Endothelial cell of umbilical vein (primary cell): ENCODE measurements around the gene PERCC1. TPM values are rescaled to one million over a fixed set of nuclear protein-coding genes. Genes with fewer than 3 reads are reported as not detected.

Experiments used
- BruUV-seq: library from RNA; stranded (reverse); fragments of 400-500 nt; replicated peaks from 2 replicates; lab custom pipeline; 2021; lab: Mats Ljungman, UMichigan
- CTCF ChIA-PET: fragments of 300-600, 350-600 bp; sonication (Branson Sonifier 250); formaldehyde crosslinking; loops from one replicate; lab custom pipeline; 2021; ENCODE audit warnings: antibody characterized with exemption, inconsistent platforms; lab: Charles Lee
- POLR2A ChIA-PET: fragments of 300-600, 350-600 bp; sonication (Branson Sonifier 250); formaldehyde crosslinking; loops from one replicate; lab custom pipeline; 2021; ENCODE audit warnings: antibody characterized with exemption, inconsistent platforms; lab: Charles Lee
- DNase-seq: peaks from one replicate; pipeline ENCODE4 v3.0.0-alpha.2; 2011; ENCODE audit warnings: low read depth, low spot score
- FAIRE-seq: peaks from 2 replicates; lab custom pipeline; 2011; peaks lifted over from hg19 to GRCh38; lab: Jason Lieb, UNC
- H2AFZ ChIP-seq: 2 replicates; pipeline ENCODE4 v1.6.0; 2012; ENCODE audit warnings: low read depth, low read length, control low read depth, inconsistent platforms
- H3K27ac ChIP-seq: 2 replicates; pipeline ENCODE4 v1.5.1; 2011; ENCODE audit warnings: low read depth, mild to moderate bottlenecking, control low read depth, low read length, moderate library complexity; ENCODE audit not compliant: insufficient read depth
- H3K27me3 ChIP-seq, 2 experiments: 2 replicates each; pipeline versions ENCODE4 v1.6.0 to v1.6.1; 2011; ENCODE audit warnings: low read length in 2 of 2, mixed read lengths in 1 of 2; ENCODE audit not compliant: control insufficient read depth in 2 of 2, insufficient read depth in 2 of 2
- H3K36me3 ChIP-seq, 2 experiments: 2 replicates in 1 of 2; 3 replicates in 1 of 2; pipeline ENCODE4 v1.5.1; 2011; ENCODE audit warnings: low read length in 2 of 2, mild to moderate bottlenecking in 1 of 2, moderate library complexity in 1 of 2; ENCODE audit not compliant: control insufficient read depth in 2 of 2, insufficient read depth in 2 of 2; ENCODE audit errors: extremely low read depth in 1 of 2
- H3K4me1 ChIP-seq: 3 replicates; pipeline ENCODE4 v1.5.1; 2011; ENCODE audit warnings: mild to moderate bottlenecking, low read length; ENCODE audit not compliant: control insufficient read depth, insufficient read depth; ENCODE audit errors: extremely low read depth
- H3K4me2 ChIP-seq: 2 replicates; pipeline ENCODE4 v1.6.1; 2011; ENCODE audit warnings: low read length, control low read depth, mixed read lengths; ENCODE audit not compliant: insufficient read depth
- H3K4me3 ChIP-seq, 3 experiments: fragments of 200-600 bp in 1 of 3; sonication (generic), shearing (Covaris generic) in 1 of 3; replicated peaks in 1 of 3; 2 replicates each; pipeline ENCODE4 v1.5.1; 2011 to 2016; ENCODE audit warnings: control low read depth in 3 of 3, low read length in 3 of 3, mild to moderate bottlenecking in 2 of 3, inconsistent platforms in 1 of 3, low read depth in 1 of 3, moderate library complexity in 1 of 3; ENCODE audit not compliant: insufficient read depth in 1 of 3
- H3K79me2 ChIP-seq: 2 replicates; pipeline ENCODE4 v1.6.0; 2012; ENCODE audit warnings: low read length, inconsistent platforms; ENCODE audit not compliant: control insufficient read depth, insufficient read depth
- H3K9ac ChIP-seq: replicated peaks from 2 replicates; pipeline ENCODE3; 2011; ENCODE audit warnings: low read length, control low read depth; ENCODE audit not compliant: insufficient read depth; ENCODE audit errors: extremely low read depth
- H3K9me1 ChIP-seq: replicated peaks from 3 replicates; pipeline ENCODE4 v1.6.0; 2011; ENCODE audit warnings: mild to moderate bottlenecking, low read length; ENCODE audit not compliant: control insufficient read depth, insufficient read depth; ENCODE audit errors: extremely low read depth
- H3K9me3 ChIP-seq: replicated peaks from 2 replicates; pipeline ENCODE4 v1.5.1; 2012; ENCODE audit warnings: low read length, inconsistent platforms; ENCODE audit not compliant: control insufficient read depth, insufficient read depth
- H4K20me1 ChIP-seq: replicated peaks from 2 replicates; pipeline ENCODE3; 2011; ENCODE audit warnings: mild to moderate bottlenecking, low read length; ENCODE audit not compliant: control insufficient read depth, insufficient read depth; ENCODE audit errors: extremely low read depth
- CTCF ChIP-seq, 2 donors: IDR thresholded peaks; 1 replicate in 1 of 2; 2 replicates in 1 of 2; pipeline ENCODE4 v1.5.1; 2011; ENCODE audit warnings: low read length in 2 of 2, mild to moderate bottlenecking in 2 of 2, moderate library complexity in 2 of 2, control low read depth in 1 of 2, inconsistent platforms in 1 of 2, low read depth in 1 of 2; ENCODE audit not compliant: insufficient read depth in 1 of 2; ENCODE audit errors: extremely low read depth in 1 of 2
- EZH2 ChIP-seq: IDR thresholded peaks from 2 replicates; pipeline ENCODE4 v1.6.1; 2012; ENCODE audit warnings: borderline replicate concordance, low read depth, mild to moderate bottlenecking, moderate library complexity, low read length, inconsistent platforms; ENCODE audit not compliant: severe bottlenecking
- FOS ChIP-seq: IDR thresholded peaks from 2 replicates; pipeline ENCODE4 v1.6.1; 2011; ENCODE audit warnings: mild to moderate bottlenecking, low read length, moderate library complexity, borderline replicate concordance; ENCODE audit not compliant: insufficient read depth
- GATA2 ChIP-seq: IDR thresholded peaks from 2 replicates; pipeline ENCODE4 v1.7.0; 2011; ENCODE audit warnings: low read depth, mild to moderate bottlenecking, moderate library complexity, mixed read lengths, low read length; ENCODE audit not compliant: insufficient read length, insufficient read depth
- JUN ChIP-seq: IDR thresholded peaks from 2 replicates; pipeline ENCODE4 v1.6.1; 2011; ENCODE audit warnings: borderline replicate concordance, low read depth; ENCODE audit not compliant: insufficient read length, insufficient read depth
- MAX ChIP-seq: IDR thresholded peaks from 2 replicates; pipeline ENCODE4 v1.6.1; 2011; ENCODE audit not compliant: insufficient read depth, insufficient read length
- MYC ChIP-seq: IDR thresholded peaks from one replicate; pipeline ENCODE4 v1.6.1; 2011; ENCODE audit warnings: mild to moderate bottlenecking, low read depth, low read length
- POLR2A ChIP-seq: IDR thresholded peaks from 2 replicates; pipeline ENCODE4 v1.6.1; 2012; ENCODE audit warnings: low read depth, mild to moderate bottlenecking, control low read depth, low read length
- POLR2AphosphoS5 ChIP-seq: IDR thresholded peaks from 2 replicates; pipeline ENCODE4 v1.6.1; 2012; ENCODE audit warnings: low read depth, mild to moderate bottlenecking, control low read depth, low read length, moderate library complexity; ENCODE audit not compliant: insufficient read depth
- dilution Hi-C: fragments of 300-500 bp; cut with MboI; formaldehyde crosslinking; loops from one replicate; pipeline ENCODE4 v1.15.0; 2019; ENCODE audit warnings: low sequenced_read_pairs; ENCODE audit not compliant: extremely low pct_ligation_motif_present
- intact Hi-C: fragments of 100-400 bp; cut with micrococcal nuclease; formaldehyde crosslinking; loops from one replicate; pipeline ENCODE4 v1.10.0; 2022
- polyA plus RNA-seq, 4 experiments: library from polyadenylated mRNA; depleted of rRNA in 3 of 4; stranded (reverse) in 3 of 4; unstranded in 1 of 4; fragments of >200 nt; gene quantifications; 2 replicates each; pipeline versions ENCODE4 v1.2.1 to v1.2.3, GENCODE V29; 2011 to 2012; ENCODE audit warnings: missing spikeins in 1 of 4
- total RNA-seq: library from RNA; stranded (reverse); gene quantifications from 2 replicates; pipeline ENCODE4 v1.2.3, GENCODE V29; 2021

The PERCC1 gene
- total and polyA plus RNA-seq, 2 donors (not counting 3 experiments of a cell fraction or from before 2014, with no cell fraction given), result not detected

GRCh38 chr16:1454561-1454960 is 23.7 kb downstream of the PERCC1 start:
- Histone ChIP-seq H3K4me1 (no peaks in the 10 kb centered on the region), H3K4me2 (no peak overlapping the region), H2AFZ (no peak overlapping the region), H3K79me2 (no peaks in the 10 kb centered on the region), H3K27ac (no peak overlapping the region), H4K20me1 (no peaks in the 10 kb centered on the region), H3K4me3 (no peak overlapping the region), H3K9me3 (no peaks in the 10 kb centered on the region), H3K36me3 (peaks cover 0 to 51% of the 10 kb centered on the region in 2 experiments), H3K27me3 (no peaks in the 10 kb centered on the region), H3K9ac (no peak overlapping the region), H3K9me1 (no peaks in the 10 kb centered on the region)
- FAIRE-seq (no peak), DNase-seq (no peak)
- BruUV-seq, result no TSS peak
- dilution Hi-C loops, result no loop called here
- ChIA-PET POLR2A (no interaction called here), CTCF (no interaction called here)
- intact Hi-C loops, result no loop called here
- TF ChIP-seq MYC (no peak), JUN (no peak), EZH2 (no peak), MAX (no peak), CTCF (IDR thresholded peaks at IDR 0.05; ENCODE audit: extremely low read depth in 1 of 2, insufficient read depth in 1 of 2, low read depth in 1 of 2, low read length in 2 of 2) (no peak), FOS (no peak), POLR2AphosphoS5 (no peak), POLR2A (no peak), GATA2 (no peak)
